ENCODE results near the gene CSF3.

DNA sequence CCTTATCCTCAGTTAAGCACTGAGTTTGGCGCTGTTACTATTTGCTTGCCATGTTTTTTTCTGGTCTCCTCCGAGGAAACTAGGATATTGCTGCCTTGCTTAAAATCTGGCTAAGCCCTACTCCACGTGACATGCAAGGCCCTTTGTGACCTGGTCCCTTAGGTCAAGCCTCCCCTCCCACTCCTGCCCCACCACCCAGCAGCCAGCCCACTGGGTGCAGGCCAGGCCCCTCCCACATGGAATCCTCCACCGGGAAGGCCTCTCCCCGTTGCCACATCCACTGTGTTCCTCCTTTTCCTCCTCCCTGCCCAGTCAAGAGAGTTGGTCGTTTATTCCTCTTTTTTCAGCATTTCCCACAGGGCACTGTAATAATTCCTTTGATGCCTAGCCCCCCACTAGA is 18.4 kb upstream of the CSF3 start:
- TF ChIP-seq, protein P1, sequence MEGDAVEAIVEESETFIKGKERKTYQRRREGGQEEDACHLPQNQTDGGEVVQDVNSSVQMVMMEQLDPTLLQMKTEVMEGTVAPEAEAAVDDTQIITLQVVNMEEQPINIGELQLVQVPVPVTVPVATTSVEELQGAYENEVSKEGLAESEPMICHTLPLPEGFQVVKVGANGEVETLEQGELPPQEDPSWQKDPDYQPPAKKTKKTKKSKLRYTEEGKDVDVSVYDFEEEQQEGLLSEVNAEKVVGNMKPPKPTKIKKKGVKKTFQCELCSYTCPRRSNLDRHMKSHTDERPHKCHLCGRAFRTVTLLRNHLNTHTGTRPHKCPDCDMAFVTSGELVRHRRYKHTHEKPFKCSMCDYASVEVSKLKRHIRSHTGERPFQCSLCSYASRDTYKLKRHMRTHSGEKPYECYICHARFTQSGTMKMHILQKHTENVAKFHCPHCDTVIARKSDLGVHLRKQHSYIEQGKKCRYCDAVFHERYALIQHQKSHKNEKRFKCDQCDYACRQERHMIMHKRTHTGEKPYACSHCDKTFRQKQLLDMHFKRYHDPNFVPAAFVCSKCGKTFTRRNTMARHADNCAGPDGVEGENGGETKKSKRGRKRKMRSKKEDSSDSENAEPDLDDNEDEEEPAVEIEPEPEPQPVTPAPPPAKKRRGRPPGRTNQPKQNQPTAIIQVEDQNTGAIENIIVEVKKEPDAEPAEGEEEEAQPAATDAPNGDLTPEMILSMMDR (IDR thresholded peaks at IDR 0.05; ENCODE audit: insufficient read depth, low read depth, low read length) = no peak
- no peak for TF ChIP-seq EZH2 (IDR thresholded peaks at IDR 0.05; ENCODE audit: insufficient read depth, low read length)

Measured in astrocyte (in vitro differentiated cells and primary cell).